HG02885 (cell line): ENCODE data around the gene SLC5A5.
"Not testable (repeated sequence)": the region's sequence is repeated elsewhere in the genome, so short reads cannot be mapped to it uniquely, and the experiment has no call there.

Source experiments
- ATAC-seq: cut with Tn5 transposase; IDR thresholded peaks from one replicate; pipeline ENCODE4 v1.9.1; 2021; ENCODE audit warnings: mild to moderate bottlenecking; ENCODE audit not compliant: unreplicated experiment, poor library complexity

SLC5A5 gene

GRCh38 chr19:17869114-17869608, 2.6 kb upstream of the SLC5A5 start:
- ATAC-seq: no peak

GRCh38 chr19:17871032-17871877, 490 bp upstream of the SLC5A5 start:
- no peak for ATAC-seq

GRCh38 chr19:17872251-17873001, 681 bp downstream of the SLC5A5 start:
- no peak for ATAC-seq

GRCh38 chr19:17873786-17874757, 2.3 kb downstream of the SLC5A5 start:
- ATAC-seq: peak; percentile 40

- no peak for ATAC-seq
Measured at GRCh38 chr19:17874758-17875135, 3.0 kb downstream of the SLC5A5 start.

GRCh38 chr19:17877696-17878095, 6.0 kb downstream of the SLC5A5 start:
- no peak for ATAC-seq

- ATAC-seq: no peak
Measured at GRCh38 chr19:17879466-17879865, 7.7 kb downstream of the SLC5A5 start.

GRCh38 chr19:17881701-17882100, 10.0 kb downstream of the SLC5A5 start:
- no peak for ATAC-seq

- no peak for ATAC-seq
Measured at GRCh38 chr19:17883627-17884410, 12.1 kb downstream of the SLC5A5 start.

- no peak for ATAC-seq
Measured at GRCh38 chr19:17886515-17886914, 14.8 kb downstream of the SLC5A5 start.

GRCh38 chr19:17887221-17887620, 15.5 kb downstream of the SLC5A5 start:
- not testable (repeated sequence) for ATAC-seq

- ATAC-seq: no peak
Measured at GRCh38 chr19:17888260-17888659, 16.5 kb downstream of the SLC5A5 start.

- ATAC-seq: no peak
Measured at GRCh38 chr19:17889609-17890214, 18.0 kb downstream of the SLC5A5 start.

- ATAC-seq: no peak
Measured at GRCh38 chr19:17893766-17894165, 22.0 kb downstream of the SLC5A5 start.

GRCh38 chr19:17902701-17903100, 31.0 kb downstream of the SLC5A5 start:
- ATAC-seq: no peak

GRCh38 chr19:17908244-17908643, 36.5 kb downstream of the SLC5A5 start:
- ATAC-seq: no peak

- no peak for ATAC-seq
Measured at GRCh38 chr19:17909003-17909732, 37.4 kb downstream of the SLC5A5 start.

- no peak for ATAC-seq
Measured at GRCh38 chr19:17910791-17911360, 39.1 kb downstream of the SLC5A5 start.
